ENCODE data around the gene TTC7B. TPM values are rescaled to one million over a fixed set of nuclear protein-coding genes. Genes with fewer than 3 reads are reported as not detected.

The TTC7B gene
- total RNA-seq, 4 donors from 2014 or later: 31.0 to 49.7 (median 45.1) TPM

DNA sequence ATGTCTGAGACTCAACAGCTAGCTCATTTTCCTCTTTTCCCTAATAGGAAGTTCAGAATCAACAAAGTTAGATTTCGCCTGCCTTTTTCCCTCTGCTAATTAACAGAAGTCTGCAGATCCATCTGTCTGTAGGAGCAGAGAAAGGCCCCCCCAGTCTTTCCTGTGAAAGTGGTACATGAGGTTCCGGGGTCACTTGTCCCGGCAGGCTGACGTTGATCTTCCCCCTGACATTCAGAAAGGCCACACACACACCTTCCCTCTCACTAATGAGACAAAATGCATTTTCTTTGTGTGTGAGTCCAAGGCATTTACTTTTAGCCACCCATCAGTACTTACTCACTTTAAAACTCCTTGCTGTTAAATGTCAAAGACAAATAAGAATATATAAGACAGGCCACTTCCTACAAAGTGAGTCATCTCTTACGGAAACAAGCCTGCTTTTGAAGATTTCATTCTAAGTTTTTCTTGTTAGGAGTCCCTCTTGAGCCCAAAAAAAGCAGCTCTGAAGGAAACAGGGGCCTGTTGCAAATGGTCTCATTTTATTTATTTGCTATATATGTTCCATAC lies 138.7 kb downstream of the TTC7B start:
- TF ChIP-seq, protein P1, sequence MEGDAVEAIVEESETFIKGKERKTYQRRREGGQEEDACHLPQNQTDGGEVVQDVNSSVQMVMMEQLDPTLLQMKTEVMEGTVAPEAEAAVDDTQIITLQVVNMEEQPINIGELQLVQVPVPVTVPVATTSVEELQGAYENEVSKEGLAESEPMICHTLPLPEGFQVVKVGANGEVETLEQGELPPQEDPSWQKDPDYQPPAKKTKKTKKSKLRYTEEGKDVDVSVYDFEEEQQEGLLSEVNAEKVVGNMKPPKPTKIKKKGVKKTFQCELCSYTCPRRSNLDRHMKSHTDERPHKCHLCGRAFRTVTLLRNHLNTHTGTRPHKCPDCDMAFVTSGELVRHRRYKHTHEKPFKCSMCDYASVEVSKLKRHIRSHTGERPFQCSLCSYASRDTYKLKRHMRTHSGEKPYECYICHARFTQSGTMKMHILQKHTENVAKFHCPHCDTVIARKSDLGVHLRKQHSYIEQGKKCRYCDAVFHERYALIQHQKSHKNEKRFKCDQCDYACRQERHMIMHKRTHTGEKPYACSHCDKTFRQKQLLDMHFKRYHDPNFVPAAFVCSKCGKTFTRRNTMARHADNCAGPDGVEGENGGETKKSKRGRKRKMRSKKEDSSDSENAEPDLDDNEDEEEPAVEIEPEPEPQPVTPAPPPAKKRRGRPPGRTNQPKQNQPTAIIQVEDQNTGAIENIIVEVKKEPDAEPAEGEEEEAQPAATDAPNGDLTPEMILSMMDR (IDR thresholded peaks at IDR 0.05; ENCODE audit: low read depth): no peak

DNA sequence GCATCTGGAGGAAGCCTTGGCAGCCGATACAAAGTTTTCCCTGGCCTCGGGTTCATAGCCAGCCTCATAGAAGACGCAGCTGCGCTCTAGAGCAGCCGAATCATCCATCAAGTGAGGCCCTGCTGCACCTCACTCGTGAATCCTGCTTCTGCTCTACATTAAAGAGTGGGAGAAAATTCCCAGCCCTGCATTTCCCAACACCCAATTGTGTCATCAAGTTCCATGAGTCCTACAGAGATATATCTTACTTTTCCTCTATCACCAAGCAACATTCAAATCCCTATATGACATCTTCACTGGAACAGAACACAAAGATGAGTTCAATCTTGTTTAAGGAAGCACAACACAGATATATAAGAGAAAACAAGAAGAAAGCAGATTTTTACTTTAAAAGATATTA lies 139.3 kb downstream of the TTC7B start:
- TF ChIP-seq, protein P1 (IDR thresholded peaks at IDR 0.05; ENCODE audit: low read depth): no peak

DNA sequence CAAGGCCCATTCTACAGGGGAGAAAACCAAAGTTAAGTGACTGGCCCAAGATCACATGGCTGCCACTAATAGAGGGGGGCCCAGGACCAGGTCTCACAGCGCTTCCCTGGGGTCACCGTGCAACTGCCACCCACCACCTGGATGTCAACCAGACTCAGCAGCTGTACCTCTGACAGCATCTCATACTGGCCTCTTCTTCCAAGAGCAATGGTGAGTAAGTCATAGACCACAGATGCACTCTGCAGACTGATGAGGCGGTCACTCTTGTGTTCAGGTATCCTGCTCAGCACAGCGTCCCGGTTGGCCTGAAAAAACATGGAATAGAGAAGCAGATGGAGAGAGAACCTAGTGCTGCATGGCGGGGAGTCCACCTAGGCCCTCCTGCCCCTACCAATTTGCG lies 139.9 kb downstream of the TTC7B start:
- TF ChIP-seq, protein P1 (IDR thresholded peaks at IDR 0.05; ENCODE audit: low read depth): no peak

DNA sequence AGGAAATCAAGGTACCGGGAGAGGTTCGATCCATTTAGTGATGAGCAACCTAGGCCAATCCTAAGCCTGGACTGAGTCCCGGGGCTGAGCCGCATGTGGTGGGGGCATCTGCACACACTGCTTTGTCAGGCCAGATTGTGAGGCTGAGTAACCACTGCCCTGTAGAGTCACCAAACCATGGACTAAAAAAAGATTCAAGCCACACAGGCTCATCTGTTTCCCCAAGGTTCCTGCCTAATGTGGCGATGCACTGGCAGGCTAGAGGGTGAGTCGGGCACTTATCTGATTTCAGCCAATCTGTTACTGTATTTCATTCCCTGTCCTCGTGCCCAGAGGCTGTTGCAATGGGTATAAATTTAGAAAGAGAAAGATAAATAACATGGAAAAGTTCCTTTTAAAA lies 140.8 kb downstream of the TTC7B start:
- TF ChIP-seq, protein P1 (IDR thresholded peaks at IDR 0.05; ENCODE audit: low read depth): no peak

DNA sequence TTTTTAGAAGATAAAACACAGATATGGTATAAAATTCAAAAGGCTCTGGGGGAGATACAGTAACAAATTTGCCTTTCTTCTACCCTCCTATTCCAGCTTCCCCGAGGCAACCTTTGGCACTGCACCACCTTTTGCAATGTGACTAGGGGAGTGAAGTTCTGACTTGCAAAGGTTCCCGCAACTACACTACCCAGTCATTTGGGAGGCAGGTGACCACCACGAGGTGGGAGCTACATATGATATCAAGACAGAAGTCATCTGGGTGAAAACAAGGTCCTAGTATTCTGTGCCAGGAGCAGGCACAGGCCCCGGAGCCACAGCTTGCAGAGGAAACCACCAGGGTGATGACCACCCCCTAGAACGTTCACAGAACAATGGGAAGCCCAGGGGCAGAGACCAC lies 141.5 kb downstream of the TTC7B start:
- TF ChIP-seq, protein P1 (IDR thresholded peaks at IDR 0.05; ENCODE audit: low read depth): no peak

DNA sequence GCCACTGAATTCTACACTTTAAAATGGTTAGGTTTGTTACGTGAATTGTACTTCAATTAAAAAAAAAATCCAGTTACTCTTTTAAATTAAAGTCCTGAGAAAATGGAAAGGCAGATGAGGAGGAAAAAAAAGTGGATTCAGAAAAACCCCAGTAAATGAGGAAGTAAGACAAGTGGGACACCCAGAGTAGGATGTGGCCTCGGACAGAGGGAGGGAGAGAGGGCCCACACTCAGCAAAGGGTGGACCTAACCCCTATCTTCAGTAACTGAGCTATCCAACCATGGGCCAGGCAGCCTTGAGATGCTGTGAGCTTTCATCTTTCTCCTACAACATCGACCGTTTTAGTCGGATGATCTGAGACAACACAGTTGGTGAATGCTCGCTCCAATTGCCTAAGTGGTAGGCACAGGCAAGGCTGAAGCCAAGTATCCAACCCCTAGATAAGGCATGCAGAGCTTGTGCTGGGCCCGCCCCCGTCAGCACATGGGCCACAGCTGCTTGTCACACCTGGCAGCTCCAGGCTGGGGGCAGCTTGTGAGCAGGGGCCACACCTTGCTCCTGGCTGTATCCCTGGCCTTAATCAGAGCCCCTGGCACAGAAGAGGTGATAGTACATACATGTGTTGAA lies 142.1 kb downstream of the TTC7B start:
- TF ChIP-seq, protein P1 (IDR thresholded peaks at IDR 0.05; ENCODE audit: low read depth): no peak

DNA sequence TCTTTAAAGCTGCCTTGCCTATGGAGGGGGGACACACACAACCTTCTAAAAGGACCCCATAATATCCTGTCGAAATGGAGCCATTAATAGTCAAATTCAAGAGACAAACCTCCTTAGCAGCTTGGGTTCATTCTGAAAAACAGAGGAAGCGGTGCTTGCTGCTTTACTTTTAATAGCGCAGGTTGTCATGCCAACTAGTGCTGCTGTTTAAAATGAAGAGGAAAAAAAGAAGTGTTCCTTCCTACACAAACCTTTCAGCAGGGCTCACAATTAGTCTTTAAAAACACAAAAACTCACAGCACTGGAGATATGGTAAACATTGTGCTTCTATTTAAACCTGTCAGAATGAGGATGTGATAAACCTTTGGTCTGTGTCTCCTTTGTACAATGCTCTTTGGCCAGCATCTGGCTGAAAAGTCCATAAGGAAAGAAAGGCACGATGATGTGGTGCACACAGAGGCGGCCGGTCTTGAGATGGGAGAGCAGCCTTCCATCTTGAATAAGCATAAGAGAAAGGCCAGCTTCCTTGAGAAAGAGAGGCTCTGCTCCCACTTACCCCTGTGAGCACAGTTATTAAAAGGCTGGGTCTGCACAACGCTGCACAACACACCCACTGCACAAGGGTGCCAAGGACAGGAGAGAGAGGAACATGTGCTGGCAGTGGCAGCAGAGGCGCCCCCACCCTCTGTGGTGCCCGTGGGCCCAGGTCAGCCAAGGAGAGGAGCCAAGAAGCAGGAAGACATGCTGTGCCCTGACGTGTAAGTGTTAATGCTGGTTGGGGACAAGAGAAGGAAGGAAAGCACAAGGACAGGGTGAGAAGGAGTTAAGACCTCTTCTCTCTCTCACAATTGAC lies 144.6 kb downstream of the TTC7B start:
- TF ChIP-seq, protein P1 (IDR thresholded peaks at IDR 0.05; ENCODE audit: low read depth): no peak

All from subcutaneous adipose tissue (tissue), 4 donors.